Left lung (tissue), 14 donors: ENCODE results near the gene ENGASE. TPM values are rescaled to one million over a fixed set of nuclear protein-coding genes. Genes with fewer than 3 reads are reported as not detected.

ENCODE experiments used
- ATAC-seq: fragments of 200-7000 bp; cut with Tn5 transposase; one replicate; pipeline ENCODE4 v1.9.1; 2020; ENCODE audit warnings: moderate library complexity
- DNase-seq, 4 donors: peaks; one replicate each; pipeline ENCODE4 v3.0.0-alpha.2; 2013 to 2020
- H3K27ac ChIP-seq, 2 donors: fragments of 200-600 bp; sonication (generic) in 1 of 2; one replicate each; pipeline versions ENCODE4 v1.5.0 to v1.8.0; 2020 to 2021
- H3K27me3 ChIP-seq, 2 donors: fragments of 200-600 bp; sonication (generic) in 1 of 2; one replicate each; pipeline versions ENCODE4 v1.5.0 to v1.8.0; 2020 to 2021
- H3K36me3 ChIP-seq, 2 donors: fragments of 200-600 bp; sonication (generic) in 1 of 2; one replicate each; pipeline versions ENCODE4 v1.5.0 to v1.8.0; 2020 to 2021
- H3K4me1 ChIP-seq, 2 donors: fragments of 200-600 bp; one replicate each; pipeline ENCODE4 v1.8.0; 2021
- H3K4me3 ChIP-seq, 2 donors: fragments of 200-600 bp; sonication (generic) in 1 of 2; one replicate each; pipeline versions ENCODE4 v1.5.0 to v1.8.0; 2020 to 2021; ENCODE audit warnings: mild to moderate bottlenecking in 1 of 2
- H3K9me3 ChIP-seq, 2 donors: fragments of 200-600 bp; sonication (generic) in 1 of 2; one replicate each; pipeline versions ENCODE4 v1.5.0 to v1.8.0; 2020 to 2021
- CTCF ChIP-seq, 2 donors: fragments of 200-600 bp; sonication (generic) in 1 of 2; IDR thresholded peaks; one replicate each; pipeline versions ENCODE4 v1.5.0 to v1.8.0; 2021; ENCODE audit warnings: antibody characterized with exemption in 2 of 2
- intact Hi-C, 2 donors: fragments of 100-400 bp; cut with DNase I; formaldehyde crosslinking; loops; one replicate each; pipeline versions ENCODE4 v1.11.2 to v1.14.2; 2022
- long read RNA-seq, 12 donors: library from polyadenylated mRNA in 2 of 12; unstranded in 2 of 12; transcript quantifications; one replicate each; pipeline ENCODE4 v2.0.0 and lab custom pipeline, GENCODE V29; 2019 to 2026
- polyA plus RNA-seq, 6 donors: library from polyadenylated mRNA; unstranded; fragments of 120-200 nt; gene quantifications; one replicate each; pipeline ENCODE4 v1.2.1, GENCODE V29; 2013; ENCODE audit not compliant: insufficient read length in 6 of 6
- total RNA-seq, 2 donors: library from RNA; stranded (reverse); fragmentation: NEBNext Ultra II Directional; extraction: Animal tissue kit (Norgen Biotek cat#: 25700); gene quantifications; one replicate each; pipeline ENCODE4 v1.2.1, GENCODE V29; 2021
- donor health status: DM: no; HTN: yes; CAD: no.
- donor health status: DM: no; HTN: no; CAD: no.

Gene ENGASE
- total RNA-seq (10 to 100 TPM; 46.9 to 50.2 TPM), polyA plus RNA-seq (10 to 100 TPM; 25.1 to 36.7 (median 33.4) TPM)
- long read RNA-seq, donor 1, partial matches to known transcripts: 10 of 13 reads
- long read RNA-seq, donor 1, other reads (novel, unspliced or antisense): 0 of 13 reads
- long read RNA-seq, donor 2, partial matches to known transcripts: 0 of 3 reads
- long read RNA-seq, donor 2, other reads (novel, unspliced or antisense): 0 of 3 reads
- long read RNA-seq, donor 3, partial matches to known transcripts: 0 of 3 reads
- long read RNA-seq, donor 3, other reads (novel, unspliced or antisense): 0 of 3 reads
- long read RNA-seq, donor 4, partial matches to known transcripts: 2 of 3 reads
- long read RNA-seq, donor 4, other reads (novel, unspliced or antisense): 1 of 3 reads
- long read RNA-seq, donor 5, partial matches to known transcripts: 6 of 12 reads
- long read RNA-seq, donor 5, other reads (novel, unspliced or antisense): 0 of 12 reads
- long read RNA-seq, donor 6, partial matches to known transcripts: 6 of 10 reads
- long read RNA-seq, donor 6, other reads (novel, unspliced or antisense): 0 of 10 reads
- long read RNA-seq, donor 7, partial matches to known transcripts: 0 of 1 reads
- long read RNA-seq, donor 7, other reads (novel, unspliced or antisense): 0 of 1 reads
- long read RNA-seq, donor 8, partial matches to known transcripts: 19 of 19 reads
- long read RNA-seq, donor 8, other reads (novel, unspliced or antisense): 0 of 19 reads
- long read RNA-seq, donor 9: 0 reads
- long read RNA-seq, donor 10, partial matches to known transcripts: 1 of 3 reads
- long read RNA-seq, donor 10, other reads (novel, unspliced or antisense): 2 of 3 reads
- long read RNA-seq, donor 11: 0 reads
- long read RNA-seq, donor 12, partial matches to known transcripts: 0 of 3 reads
- long read RNA-seq, donor 12, other reads (novel, unspliced or antisense): 0 of 3 reads

- Histone ChIP-seq H3K4me3 (peak within 1 kb of the TSS; percentile 67 to 86), H3K27ac (peak within 1 kb of the TSS; percentile 83 to 87), H3K36me3 (peaks cover 0 to 24% of the 10 kb centered on the region in 2 donors), H3K9me3 (no peaks in the 10 kb centered on the region), H3K27me3 (no peaks in the 10 kb centered on the region), H3K4me1 (peaks cover 0 to 25% of the 10 kb centered on the region in 2 donors)
- intact Hi-C loops: no loop called here
- TF ChIP-seq CTCF (IDR thresholded peaks at IDR 0.05): no peak
- ATAC-seq (peak; percentile 99), DNase-seq (peak; percentile 86 to 99 (median 96))
Measured at GRCh38 chr17:79074649-79075445, at the start of gene ENGASE. Gene ENGASE (plus strand): TSS chr17:79074824. CDS start chr17:79074945, 121 bp downstream.

GRCh38 chr17:79024901-79025737, 49.5 kb upstream of the ENGASE start:
- Histone ChIP-seq H3K27ac (no peak overlapping the region), H3K27me3 (peaks cover 0 to 81% of the 10 kb centered on the region in 2 donors), H3K4me3 (peak overlapping the region in 1 of 2 donors; percentile 54), H3K4me1 (peaks cover 31 to 63% of the 10 kb centered on the region in 2 donors), H3K36me3 (no peaks in the 10 kb centered on the region), H3K9me3 (no peaks in the 10 kb centered on the region)
- ATAC-seq: no peak
- intact Hi-C loops: no loop called here
- DNase-seq: peak in 1 of 4 donors; percentile 29
- TF ChIP-seq CTCF (IDR thresholded peaks at IDR 0.05): no peak

GRCh38 chr17:79026376-79027273, 48.0 kb upstream of the ENGASE start:
- TF ChIP-seq CTCF (IDR thresholded peaks at IDR 0.05): no peak
- Histone ChIP-seq H3K4me3 (no peak overlapping the region), H3K4me1 (peaks cover 30 to 58% of the 10 kb centered on the region in 2 donors), H3K27ac (no peak overlapping the region), H3K27me3 (peaks cover 0 to 82% of the 10 kb centered on the region in 2 donors), H3K36me3 (no peaks in the 10 kb centered on the region), H3K9me3 (no peaks in the 10 kb centered on the region)
- DNase-seq (no peak), ATAC-seq (no peak)
- intact Hi-C loops: no loop called here
